Measurements from ENCODE around the gene CEP162. TPM values are rescaled to one million over a fixed set of nuclear protein-coding genes. Genes with fewer than 3 reads are reported as not detected.
A peak's percentile ranks its signal among the peaks of the same experiment; 100 is the strongest.

CEP162 gene, protein sequence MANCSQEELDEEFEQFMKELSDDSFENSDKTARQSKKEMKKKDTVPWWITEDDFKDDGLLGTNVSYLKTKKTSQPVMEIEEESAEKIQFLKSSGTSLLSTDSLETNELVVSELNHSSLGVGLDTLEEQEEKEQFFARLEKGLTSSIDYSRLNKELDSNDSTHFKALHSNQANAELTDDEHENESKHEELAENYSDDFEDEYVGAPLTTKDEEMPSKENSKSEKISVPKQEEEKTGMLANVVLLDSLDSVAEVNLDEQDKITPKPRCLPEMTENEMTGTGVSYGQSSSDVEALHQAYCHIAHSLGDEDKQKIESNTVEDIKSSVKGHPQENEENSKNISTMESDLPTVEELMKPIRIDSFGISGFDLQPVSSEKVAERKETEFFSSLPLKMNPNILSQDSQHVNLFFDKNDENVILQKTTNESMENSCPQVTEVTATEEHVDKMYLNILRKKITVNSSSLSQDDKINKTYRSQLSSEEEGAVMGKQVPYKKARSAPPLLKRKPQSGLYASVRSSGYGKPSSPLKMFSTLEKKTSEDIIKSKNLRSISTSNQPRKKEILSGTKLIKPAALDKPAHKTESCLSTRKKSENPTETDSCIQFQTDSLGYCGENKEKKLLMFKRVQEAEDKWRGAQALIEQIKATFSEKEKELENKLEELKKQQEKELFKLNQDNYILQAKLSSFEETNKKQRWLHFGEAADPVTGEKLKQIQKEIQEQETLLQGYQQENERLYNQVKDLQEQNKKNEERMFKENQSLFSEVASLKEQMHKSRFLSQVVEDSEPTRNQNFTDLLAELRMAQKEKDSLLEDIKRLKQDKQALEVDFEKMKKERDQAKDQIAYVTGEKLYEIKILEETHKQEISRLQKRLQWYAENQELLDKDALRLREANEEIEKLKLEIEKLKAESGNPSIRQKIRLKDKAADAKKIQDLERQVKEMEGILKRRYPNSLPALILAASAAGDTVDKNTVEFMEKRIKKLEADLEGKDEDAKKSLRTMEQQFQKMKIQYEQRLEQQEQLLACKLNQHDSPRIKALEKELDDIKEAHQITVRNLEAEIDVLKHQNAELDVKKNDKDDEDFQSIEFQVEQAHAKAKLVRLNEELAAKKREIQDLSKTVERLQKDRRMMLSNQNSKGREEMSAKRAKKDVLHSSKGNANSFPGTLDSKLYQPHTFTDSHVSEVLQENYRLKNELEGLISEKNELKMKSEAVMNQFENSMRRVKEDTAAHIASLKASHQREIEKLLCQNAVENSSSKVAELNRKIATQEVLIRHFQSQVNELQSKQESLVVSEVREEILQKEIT (N-terminal part only)
- total RNA-seq (2014; rRNA removed; shearing (Covaris generic)), result 2.4 and 3.0 TPM in 2 replicates
- polyA plus RNA-seq (2016; fragmentation: Nextera tagmentation; extraction: Ambion mirVana), result 2.9 and 3.3 TPM in 2 replicates

DNA sequence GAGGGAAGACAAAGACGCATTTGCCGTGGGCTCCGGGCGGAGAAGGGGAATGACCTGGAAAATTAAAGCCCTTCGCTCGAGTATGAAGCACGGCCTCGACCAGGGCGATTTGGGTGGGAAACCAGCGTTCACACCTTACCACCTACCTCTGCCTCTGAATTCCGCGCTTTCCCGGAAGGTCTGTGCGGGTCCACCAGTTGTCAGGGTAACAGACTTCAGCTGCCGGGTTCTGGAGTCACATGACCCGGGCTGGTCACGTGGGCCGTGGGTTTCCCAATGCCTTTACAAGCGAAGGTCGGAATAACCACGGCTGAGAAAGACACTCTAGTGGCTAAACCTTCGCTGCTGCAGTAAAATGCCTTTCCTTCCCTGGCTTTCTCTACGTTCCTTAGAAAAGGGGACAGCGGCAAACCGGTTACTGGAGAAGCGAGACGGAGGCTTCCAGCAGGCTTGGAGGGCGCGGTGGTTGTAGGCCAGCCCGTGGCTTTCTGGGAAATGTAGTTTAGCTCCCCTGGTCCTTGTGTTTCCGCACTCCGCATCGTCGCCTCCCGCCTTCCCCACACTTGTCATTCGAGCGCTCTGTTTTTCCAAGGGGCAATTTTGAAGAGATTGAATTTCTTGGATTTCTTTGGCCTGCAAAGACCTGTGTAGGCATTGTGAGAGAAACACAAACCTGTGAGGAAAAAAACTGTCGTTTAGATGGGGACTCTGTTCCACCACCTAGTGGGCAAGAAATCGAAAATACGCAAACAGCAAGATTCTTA, at the start of gene CEP162:
Gene CEP162 (minus strand): TSS at position 210 of the 764 bp plus-strand sequence. CDS start 1,250 bp downstream, outside the sequence.
- Histone ChIP-seq H3K27me3 (replicated peaks; ENCODE audit: insufficient read depth) (peaks cover 6% of the 10 kb centered on the region; the same call in 1 of the 2 replicates), H3K4me3 (peak within 1 kb of the TSS; percentile 84), H4K20me1 (ENCODE audit: insufficient read depth) (no peaks in the 10 kb centered on the region), H3K36me3 (ENCODE audit: low read depth) (no peaks in the 10 kb centered on the region), H3K9me2 (ENCODE audit: insufficient read depth) (no peaks in the 10 kb centered on the region), H3K27ac (peak within 1 kb of the TSS; percentile 72), H3K9ac (peak within 1 kb of the TSS; percentile 83), H3F3A (ENCODE audit: insufficient read depth) (no peaks in the 10 kb centered on the region), H3K4me2 (ENCODE audit: unreplicated experiment) (peak within 1 kb of the TSS; percentile 88), H3K79me2 (ENCODE audit: insufficient read depth) (no peaks in the 10 kb centered on the region), H2AFZ (peak within 1 kb of the TSS; percentile 92), H3K9me3 (ENCODE audit: low read depth) (no peaks in the 10 kb centered on the region), H3K4me1 (ENCODE audit: insufficient read depth) (peaks cover 13% of the 10 kb centered on the region)
- 0 to 1% methylated on average over 40 of the region's 40 CpGs for WGBS, 2 experiments (ENCODE audit: low coverage in 1 of 2, low lambda C conversion rate in 2 of 2, missing lambda C conversion rate in 2 of 2)
- in situ Hi-C loops (cut with MboI), result no loop called here
- TF ChIP-seq EZH2 (IDR thresholded peaks at IDR 0.05; ENCODE audit: insufficient read depth, poor library complexity, severe bottlenecking) (no peak), EZH2phosphoT487 (IDR thresholded peaks at IDR 0.05; ENCODE audit: insufficient read depth, low read depth) (no peak)
- peak; percentile 95 for DNase-seq

DNA sequence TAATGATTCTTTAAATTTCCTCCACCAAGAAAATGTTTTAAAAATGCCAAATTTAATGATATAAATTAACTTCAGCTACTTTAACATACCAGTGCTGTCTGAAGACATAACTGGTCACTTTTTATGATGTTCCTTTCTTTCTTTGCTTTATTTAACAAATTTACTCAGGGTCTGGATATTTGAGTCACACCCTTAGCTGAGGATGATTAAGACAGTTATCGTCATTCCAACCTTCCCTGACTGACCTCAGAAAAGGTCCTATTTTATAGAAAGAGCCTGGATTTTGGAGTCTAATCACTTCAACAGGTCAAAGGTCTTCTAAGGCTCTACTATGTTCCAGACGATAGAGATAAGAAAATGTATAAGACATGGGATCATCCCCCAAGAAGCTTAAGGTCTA, 47.4 kb upstream of the CEP162 start:
- Histone ChIP-seq H3K9me2 (ENCODE audit: insufficient read depth) (peaks cover 3% of the 10 kb centered on the region; the same call in 1 of the 2 replicates), H4K20me1 (ENCODE audit: insufficient read depth) (no peaks in the 10 kb centered on the region), H3K9ac (no peak overlapping the region), H3K36me3 (ENCODE audit: low read depth) (no peaks in the 10 kb centered on the region), H3K4me3 (no peak overlapping the region), H3K27me3 (replicated peaks; ENCODE audit: insufficient read depth) (no peaks in the 10 kb centered on the region), H2AFZ (no peak overlapping the region), H3K27ac (no peak overlapping the region), H3K4me1 (ENCODE audit: insufficient read depth) (peaks cover 29% of the 10 kb centered on the region), H3K4me2 (ENCODE audit: unreplicated experiment) (no peak overlapping the region), H3K79me2 (ENCODE audit: insufficient read depth) (no peaks in the 10 kb centered on the region), H3K9me3 (ENCODE audit: low read depth) (no peaks in the 10 kb centered on the region), H3F3A (ENCODE audit: insufficient read depth) (peaks cover 19% of the 10 kb centered on the region; the same call in 1 of the 2 replicates)
- no peak for TF ChIP-seq EZH2 (IDR thresholded peaks at IDR 0.05; ENCODE audit: insufficient read depth, poor library complexity, severe bottlenecking)
- TF ChIP-seq EZH2phosphoT487 (IDR thresholded peaks at IDR 0.05; ENCODE audit: insufficient read depth, low read depth), result no peak
- peak; percentile 37 for DNase-seq
- WGBS, 2 experiments (ENCODE audit: low coverage in 1 of 2, low lambda C conversion rate in 2 of 2, missing lambda C conversion rate in 2 of 2), result 33 to 34% methylated on average over 2 of the region's 2 CpGs
- in situ Hi-C loops (cut with MboI), result no loop called here

DNA sequence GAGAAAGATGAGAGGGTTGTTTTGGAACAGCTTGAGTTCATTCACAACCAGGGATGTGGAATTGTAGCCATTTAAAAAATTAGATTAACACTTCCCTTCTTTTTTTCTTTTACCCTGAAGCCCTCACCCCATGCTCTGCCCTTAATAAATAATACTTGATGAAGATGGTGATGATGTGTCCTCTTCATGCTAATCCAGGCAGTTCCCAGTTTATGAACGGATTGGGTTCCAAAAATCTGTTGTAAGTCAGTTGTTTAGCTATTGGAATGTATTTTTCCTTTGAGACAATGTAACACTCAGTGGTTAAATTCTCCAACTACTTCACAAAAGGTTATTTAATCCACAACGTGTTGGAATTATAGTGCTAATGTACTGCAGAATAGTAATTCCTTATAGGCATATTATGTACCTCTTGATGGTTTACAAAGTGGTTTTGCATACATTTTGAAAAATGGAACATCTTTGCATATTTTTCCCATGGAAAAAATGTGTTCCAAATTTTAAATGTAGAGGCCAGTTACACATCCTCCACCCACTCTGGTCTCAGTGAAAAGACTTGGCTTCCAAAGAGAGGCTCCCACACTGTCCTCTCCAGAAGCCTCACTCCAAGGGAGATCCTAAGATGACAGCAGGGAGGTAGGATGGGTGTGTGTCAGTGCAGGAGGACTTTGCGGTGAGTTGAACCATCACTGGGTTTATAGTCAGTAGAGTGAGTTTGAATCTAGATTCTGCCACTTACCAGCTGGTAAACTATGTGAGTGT, 45.8 kb upstream of the CEP162 start:
- DNase-seq, result no peak
- H3K4me3 ChIP-seq, result no peak overlapping the region
- in situ Hi-C loops (cut with MboI), result no loop called here
- H2AFZ ChIP-seq, result no peak overlapping the region
- peaks cover 8% of the 10 kb centered on the region; the same call in 1 of the 2 replicates for H3F3A ChIP-seq (ENCODE audit: insufficient read depth)
- H3K4me1 ChIP-seq (ENCODE audit: insufficient read depth), result peaks cover 12% of the 10 kb centered on the region
- no peak overlapping the region for H3K27ac ChIP-seq
- H3K36me3 ChIP-seq (ENCODE audit: low read depth), result no peaks in the 10 kb centered on the region
- H3K79me2 ChIP-seq (ENCODE audit: insufficient read depth), result no peaks in the 10 kb centered on the region
- no peak overlapping the region for H3K4me2 ChIP-seq (ENCODE audit: unreplicated experiment)
- 11 to 24% methylated on average over 3 of the region's 3 CpGs for WGBS, 2 experiments (ENCODE audit: low coverage in 1 of 2, low lambda C conversion rate in 2 of 2, missing lambda C conversion rate in 2 of 2)
- no peak overlapping the region for H3K9ac ChIP-seq
- H4K20me1 ChIP-seq (ENCODE audit: insufficient read depth), result no peaks in the 10 kb centered on the region
- H3K9me2 ChIP-seq (ENCODE audit: insufficient read depth), result peaks cover 3% of the 10 kb centered on the region; the same call in 1 of the 2 replicates
- H3K9me3 ChIP-seq (ENCODE audit: low read depth), result no peaks in the 10 kb centered on the region
- TF ChIP-seq EZH2phosphoT487 (IDR thresholded peaks at IDR 0.05; ENCODE audit: insufficient read depth, low read depth) (no peak), EZH2 (IDR thresholded peaks at IDR 0.05; ENCODE audit: insufficient read depth, poor library complexity, severe bottlenecking) (no peak)
- no peaks in the 10 kb centered on the region for H3K27me3 ChIP-seq (replicated peaks; ENCODE audit: insufficient read depth)

All from GM23248 (cell line).